ENCODE results near the gene CELF2. TPM values are rescaled to one million over a fixed set of nuclear protein-coding genes. Genes with fewer than 3 reads are reported as not detected.

Gene CELF2
- total and polyA plus RNA-seq, 10 donors: 13.5 to 180 (median 105) TPM

GRCh38 chr10:11154849-11155498 is 137.3 kb downstream of the CELF2 start:
- DNase-seq: no peak
- Histone ChIP-seq H3K4me1 (peaks cover 14 to 77% (median 48%) of the 10 kb centered on the region in 6 donors), H3K27ac (no peak overlapping the region), H3K4me3 (no peak overlapping the region), H3K27me3 (replicated peaks in 1 of 7) (no peaks in the 10 kb centered on the region), H3K36me3 (no peaks in the 10 kb centered on the region), H3K9me3 (no peaks in the 10 kb centered on the region)
- intact Hi-C loops (cut with DNase I; ENCODE audit: low total_unique reads): no loop called here
- 59 to 81% (median 78%) methylated on average over 11 of the region's 11 CpGs for WGBS, 5 donors
- TF ChIP-seq CTCF (IDR thresholded peaks at IDR 0.05 in 8 of 11, conservative IDR thresholded peaks at IDR 0.05 in 3 of 11): no peak
- no peak for TF ChIP-seq POLR2A (IDR thresholded peaks at IDR 0.05)
- TF ChIP-seq POLR2AphosphoS5 (IDR thresholded peaks at IDR 0.05): no peak

GRCh38 chr10:11156480-11156879 is 138.8 kb downstream of the CELF2 start:
- no peaks in the 10 kb centered on the region for H3K36me3 ChIP-seq
- DNase-seq: no peak
- WGBS, 5 donors: 92 to 96% (median 95%) methylated on average over 12 of the region's 12 CpGs
- H3K27me3 ChIP-seq (replicated peaks in 1 of 7): no peaks in the 10 kb centered on the region
- H3K4me1 ChIP-seq: peaks cover 17 to 77% (median 52%) of the 10 kb centered on the region in 6 donors
- TF ChIP-seq POLR2A (IDR thresholded peaks at IDR 0.05) (no peak), POLR2AphosphoS5 (IDR thresholded peaks at IDR 0.05) (no peak), CTCF (IDR thresholded peaks at IDR 0.05 in 8 of 11, conservative IDR thresholded peaks at IDR 0.05 in 3 of 11) (no peak)
- H3K4me3 ChIP-seq: no peak overlapping the region
- intact Hi-C loops (cut with DNase I; ENCODE audit: low total_unique reads): no loop called here
- H3K27ac ChIP-seq: no peak overlapping the region
- H3K9me3 ChIP-seq: no peaks in the 10 kb centered on the region

DNA sequence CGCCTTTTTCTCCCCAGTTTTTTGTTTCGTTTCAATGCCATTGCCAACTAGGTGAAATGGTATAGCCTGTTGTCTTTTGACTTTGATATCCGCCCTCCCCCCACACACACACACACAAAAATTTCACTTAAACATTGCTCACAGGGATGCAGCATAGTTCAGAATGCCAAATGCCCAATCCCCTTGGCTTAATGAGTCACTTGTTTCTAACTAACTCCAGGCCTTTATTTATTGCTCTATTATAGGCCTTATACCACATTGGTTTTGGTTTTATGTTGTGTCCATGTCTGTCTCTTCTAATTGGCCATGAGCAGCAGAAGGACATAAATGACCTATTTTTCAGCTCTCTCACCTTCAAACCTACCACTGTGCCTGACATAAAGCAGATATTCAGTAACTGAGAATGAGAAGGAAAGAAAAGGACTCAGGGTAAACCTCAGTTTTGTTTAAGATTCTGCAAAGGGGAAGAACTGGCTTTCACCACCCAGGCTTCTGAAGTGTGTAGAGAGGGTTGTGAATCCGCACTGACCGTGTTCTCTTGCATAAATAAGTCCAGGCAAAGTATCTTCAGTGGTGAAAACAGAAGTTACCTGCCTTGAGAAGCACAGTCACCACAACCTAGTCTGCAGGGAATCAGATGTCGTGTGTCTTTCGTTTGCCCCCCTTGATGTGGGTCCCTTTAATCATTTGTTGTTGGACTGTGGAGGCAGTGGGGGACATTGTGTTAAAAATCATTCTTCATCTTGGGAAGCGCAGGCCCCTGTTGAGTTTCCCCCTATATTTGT is 139.8 kb downstream of the CELF2 start:
- peak overlapping the region in 3 of 8 donors; percentile 55 to 63 (median 57) for H3K27ac ChIP-seq
- intact Hi-C loops (cut with DNase I; ENCODE audit: low total_unique reads): no loop called here
- peaks cover 25 to 80% (median 62%) of the 10 kb centered on the region in 6 donors for H3K4me1 ChIP-seq
- no peaks in the 10 kb centered on the region for H3K27me3 ChIP-seq (replicated peaks in 1 of 7)
- TF ChIP-seq POLR2AphosphoS5 (IDR thresholded peaks at IDR 0.05) (peak in 1 of 3 donors; percentile 41), CTCF (IDR thresholded peaks at IDR 0.05 in 8 of 11, conservative IDR thresholded peaks at IDR 0.05 in 3 of 11) (no peak)
- 61 to 78% (median 75%) methylated on average over 8 of the region's 8 CpGs for WGBS, 5 donors
- H3K36me3 ChIP-seq: no peaks in the 10 kb centered on the region
- DNase-seq: no peak
- no peaks in the 10 kb centered on the region for H3K9me3 ChIP-seq
- H3K4me3 ChIP-seq: no peak overlapping the region

- 87 to 91% (median 88%) methylated on average over 5 of the region's 5 CpGs for WGBS, 5 donors
- Histone ChIP-seq H3K9me3 (no peaks in the 10 kb centered on the region), H3K4me3 (no peak overlapping the region), H3K27me3 (replicated peaks in 1 of 7) (no peaks in the 10 kb centered on the region), H3K27ac (peak overlapping the region in 3 of 8 donors; percentile 55 to 63 (median 57)), H3K36me3 (no peaks in the 10 kb centered on the region), H3K4me1 (peaks cover 25 to 86% (median 68%) of the 10 kb centered on the region in 6 donors)
- DNase-seq: no peak
- TF ChIP-seq POLR2A (IDR thresholded peaks at IDR 0.05) (no peak), POLR2AphosphoS5 (IDR thresholded peaks at IDR 0.05) (no peak), CTCF (IDR thresholded peaks at IDR 0.05 in 8 of 11, conservative IDR thresholded peaks at IDR 0.05 in 3 of 11) (no peak)
- intact Hi-C loops (cut with DNase I; ENCODE audit: low total_unique reads): no loop called here
Observed at GRCh38 chr10:11158080-11158479, 140.4 kb downstream of the CELF2 start.

All from spleen (tissue), 11 donors.